ENCODE measurements around the gene SLC11A2.

The SLC11A2 gene

GRCh38 chr12:51000245-51000644 is 25.9 kb downstream of the SLC11A2 start:
- Histone ChIP-seq H3K36me3 (replicated peaks) (peaks cover 24% of the 10 kb centered on the region), H3K27me3 (replicated peaks) (no peaks in the 10 kb centered on the region), H3K4me3 (ENCODE audit: low read depth, low read length) (no peak overlapping the region), H3K27ac (no peak overlapping the region)
- no peak for TF ChIP-seq CTCF (IDR thresholded peaks at IDR 0.05; ENCODE audit: low read depth, low read length, missing control alignments)
- in situ Hi-C loops (cut with HindIII; ENCODE audit: low pct_ligation_motif_present, low sequenced_read_pairs), result no loop called here
- DNase-seq, result peak; percentile 33

GRCh38 chr12:50999093-50999492 is 27.1 kb downstream of the SLC11A2 start:
- no peaks in the 10 kb centered on the region for H3K27me3 ChIP-seq (replicated peaks)
- TF ChIP-seq CTCF (IDR thresholded peaks at IDR 0.05; ENCODE audit: low read depth, low read length, missing control alignments), result no peak
- no peak overlapping the region for H3K27ac ChIP-seq
- in situ Hi-C loops (cut with HindIII; ENCODE audit: low pct_ligation_motif_present, low sequenced_read_pairs), result no loop called here
- peaks cover 17% of the 10 kb centered on the region for H3K36me3 ChIP-seq (replicated peaks)
- no peak overlapping the region for H3K4me3 ChIP-seq (ENCODE audit: low read depth, low read length)
- no peak for DNase-seq

- peaks cover 44% of the 10 kb centered on the region for H3K36me3 ChIP-seq (replicated peaks)
Measured at GRCh38 chr12:50992819-50993218, 33.4 kb downstream of the SLC11A2 start.

GRCh38 chr12:50991291-50991690 is 34.9 kb downstream of the SLC11A2 start:
- in situ Hi-C loops (cut with HindIII; ENCODE audit: low pct_ligation_motif_present, low sequenced_read_pairs), result no loop called here
- TF ChIP-seq CTCF (IDR thresholded peaks at IDR 0.05; ENCODE audit: low read depth, low read length, missing control alignments), result no peak
- H3K27me3 ChIP-seq (replicated peaks), result no peaks in the 10 kb centered on the region
- H3K27ac ChIP-seq, result no peak overlapping the region
- peaks cover 37% of the 10 kb centered on the region for H3K36me3 ChIP-seq (replicated peaks)
- DNase-seq, result no peak
- no peak overlapping the region for H3K4me3 ChIP-seq (ENCODE audit: low read depth, low read length)

More at GRCh38 chr12:50992819-50993218, 33.4 kb downstream of the SLC11A2 start:
- in situ Hi-C loops (cut with HindIII; ENCODE audit: low pct_ligation_motif_present, low sequenced_read_pairs), result no loop called here
- no peak overlapping the region for H3K4me3 ChIP-seq (ENCODE audit: low read depth, low read length)
- no peak for DNase-seq
- no peak for TF ChIP-seq CTCF (IDR thresholded peaks at IDR 0.05; ENCODE audit: low read depth, low read length, missing control alignments)
- no peaks in the 10 kb centered on the region for H3K27me3 ChIP-seq (replicated peaks)
- H3K27ac ChIP-seq, result no peak overlapping the region

- DNase-seq, result no peak
- no peaks in the 10 kb centered on the region for H3K27me3 ChIP-seq (replicated peaks)
- H3K36me3 ChIP-seq (replicated peaks), result peaks cover 34% of the 10 kb centered on the region
- TF ChIP-seq CTCF (IDR thresholded peaks at IDR 0.05; ENCODE audit: low read depth, low read length, missing control alignments), result no peak
- H3K27ac ChIP-seq, result no peak overlapping the region
- H3K4me3 ChIP-seq (ENCODE audit: low read depth, low read length), result no peak overlapping the region
- in situ Hi-C loops (cut with HindIII; ENCODE audit: low pct_ligation_motif_present, low sequenced_read_pairs), result no loop called here
Measured at GRCh38 chr12:50990791-50991190, 35.4 kb downstream of the SLC11A2 start.

GRCh38 chr12:50990147-50990727 is 35.9 kb downstream of the SLC11A2 start:
- H3K27ac ChIP-seq, result no peak overlapping the region
- TF ChIP-seq CTCF (IDR thresholded peaks at IDR 0.05; ENCODE audit: low read depth, low read length, missing control alignments), result no peak
- H3K4me3 ChIP-seq (ENCODE audit: low read depth, low read length), result no peak overlapping the region
- H3K27me3 ChIP-seq (replicated peaks), result no peaks in the 10 kb centered on the region
- in situ Hi-C loops (cut with HindIII; ENCODE audit: low pct_ligation_motif_present, low sequenced_read_pairs), result no loop called here
- no peak for DNase-seq
- peaks cover 30% of the 10 kb centered on the region for H3K36me3 ChIP-seq (replicated peaks)
